Measurements from ENCODE around the gene LCN1. TPM values are rescaled to one million over a fixed set of nuclear protein-coding genes. Genes with fewer than 3 reads are reported as not detected.
A peak's percentile ranks its signal among the peaks of the same experiment; 100 is the strongest.

LCN1 gene
- total and polyA plus RNA-seq, 2 of the 4 experiments (the other 2 are of a cell fraction): not detected

DNA sequence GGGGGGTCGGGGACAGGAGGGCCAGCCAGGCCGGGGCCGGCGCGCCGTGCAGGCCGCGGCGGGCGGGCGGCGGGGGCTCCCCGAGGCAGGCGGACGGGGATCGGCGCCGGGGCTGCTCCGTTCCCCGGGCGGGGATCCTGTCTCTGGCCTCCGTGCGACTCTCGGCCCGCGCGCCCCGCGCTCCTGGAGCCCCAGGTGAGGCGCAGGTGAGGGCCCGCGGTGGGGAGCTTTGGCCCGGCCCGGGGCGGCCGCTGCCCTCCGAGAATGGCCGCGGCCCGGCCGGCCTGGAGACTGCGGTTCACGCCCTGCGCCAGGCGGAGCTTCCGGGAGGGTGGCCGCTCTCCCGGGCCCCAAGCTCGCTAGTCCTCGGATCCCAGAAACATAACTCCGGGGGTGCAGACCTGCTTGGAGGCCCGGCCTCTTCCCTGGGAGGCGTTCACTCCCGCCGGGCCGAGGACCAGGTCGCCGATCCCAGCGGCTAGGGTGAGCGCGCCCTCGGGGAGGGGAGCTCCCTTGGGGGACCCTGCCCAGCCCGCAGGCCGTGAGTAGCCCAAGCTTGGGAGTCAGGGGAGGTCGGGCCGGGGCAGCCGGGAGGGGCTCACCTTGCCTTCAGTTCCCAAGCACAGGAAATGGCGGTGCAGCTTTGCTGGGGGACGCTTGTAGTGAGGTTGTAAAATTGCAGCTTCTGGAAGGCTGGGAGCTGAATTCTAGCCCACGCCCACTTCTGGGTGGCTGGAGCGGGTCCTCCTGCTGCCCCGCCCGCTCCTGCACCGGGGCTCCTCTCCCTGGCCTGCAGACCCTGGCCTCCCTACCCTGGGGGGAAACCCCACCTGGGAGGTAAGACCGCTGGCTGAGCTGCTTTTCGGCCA, 40.9 kb upstream of the LCN1 start (continued):
- TF ChIP-seq, protein P1, sequence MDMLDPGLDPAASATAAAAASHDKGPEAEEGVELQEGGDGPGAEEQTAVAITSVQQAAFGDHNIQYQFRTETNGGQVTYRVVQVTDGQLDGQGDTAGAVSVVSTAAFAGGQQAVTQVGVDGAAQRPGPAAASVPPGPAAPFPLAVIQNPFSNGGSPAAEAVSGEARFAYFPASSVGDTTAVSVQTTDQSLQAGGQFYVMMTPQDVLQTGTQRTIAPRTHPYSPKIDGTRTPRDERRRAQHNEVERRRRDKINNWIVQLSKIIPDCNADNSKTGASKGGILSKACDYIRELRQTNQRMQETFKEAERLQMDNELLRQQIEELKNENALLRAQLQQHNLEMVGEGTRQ (IDR thresholded peaks at IDR 0.05; ENCODE audit: low read depth, low read length): no peak
- no peak for TF ChIP-seq MXI1 (IDR thresholded peaks at IDR 0.05; ENCODE audit: borderline replicate concordance, low read depth, low read length)

DNA sequence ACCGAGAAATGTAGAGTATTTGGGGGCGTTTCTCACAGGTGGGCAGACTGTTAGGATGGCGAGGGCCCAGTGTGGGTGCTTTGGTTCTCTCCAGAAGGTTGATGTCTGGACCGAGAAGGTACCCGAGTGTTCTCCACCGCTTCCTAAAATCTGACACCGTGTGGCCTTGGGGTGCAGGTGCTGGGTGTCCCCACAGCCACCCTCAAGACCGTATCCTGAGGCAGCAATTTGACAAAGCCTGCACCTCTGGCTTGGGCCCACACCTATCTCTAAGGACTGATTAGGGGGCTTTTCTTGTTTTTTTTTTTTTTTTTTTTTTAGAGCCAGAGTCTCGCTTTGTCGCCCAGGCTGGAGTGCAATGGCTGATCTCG, 40.3 kb upstream of the LCN1 start:
- POLR2A ChIA-PET (ENCODE audit: unreplicated experiment): no interaction called here
- intact Hi-C loops (cut with micrococcal nuclease): loop anchor here (2.0 kb wide), 1 partner anchor 394 kb away; the partner anchor contains the start of gene OLFM1

More for the DNA sequence above, 40.3 kb upstream of the LCN1 start:
- H2AK9ac ChIP-seq (replicated peaks; ENCODE audit: low read depth, low read length, poor library complexity): peak overlapping the region; percentile 53
- H3K9me3 ChIP-seq (ENCODE audit: control insufficient read depth, insufficient read depth, low read length): no peaks in the 10 kb centered on the region
- no peak overlapping the region for H2BK5ac ChIP-seq (ENCODE audit: low read depth, low read length, poor library complexity, severe bottlenecking)
- peak overlapping the region; percentile 78 for H3K4me3 ChIP-seq (ENCODE audit: insufficient read depth, low read depth, low read length)
- WGBS, 2 experiments (ENCODE audit: extremely low coverage in 2 of 2, insufficient read length in 1 of 2): 20% methylated on average over 3 of the region's 11 CpGs; no CpG with 5 or more reads in 1 of the 2 experiments
- H3K27me3 ChIP-seq (ENCODE audit: control insufficient read depth, insufficient read depth, low read length): no peaks in the 10 kb centered on the region
- H3K23ac ChIP-seq (ENCODE audit: low read depth, low read length): no peak overlapping the region
- no peak overlapping the region for H3K4ac ChIP-seq (ENCODE audit: low read depth, low read length)
- H3K36me3 ChIP-seq (ENCODE audit: control insufficient read depth, insufficient read depth, low read length): peaks cover 18% of the 10 kb centered on the region; the same call in 1 of the 2 replicates
- no peak overlapping the region for H3K18ac ChIP-seq (ENCODE audit: low read depth, low read length)
- H3K4me1 ChIP-seq (ENCODE audit: control insufficient read depth, insufficient read depth, low read length): peaks cover 5% of the 10 kb centered on the region; the same call in 1 of the 2 replicates
- no peak overlapping the region for H4K8ac ChIP-seq (ENCODE audit: low read depth in 2 of 2, low read length in 2 of 2)
- peak overlapping the region; percentile 89 for H3K4me2 ChIP-seq (ENCODE audit: low read depth, low read length)
- no peaks in the 10 kb centered on the region; the same call in 1 of the 2 replicates for H4K20me1 ChIP-seq (ENCODE audit: insufficient read depth, low read length)
- no peak overlapping the region for H4K5ac ChIP-seq (ENCODE audit: low read depth, low read length)
- H3K14ac ChIP-seq (replicated peaks; ENCODE audit: low read depth, low read length): 0 out of 2 replicates have a peak overlapping the region, but pooled peaks have one; percentile 72
- peak overlapping the region; percentile 37; the same call in 1 of the 2 replicates for H3K9ac ChIP-seq (ENCODE audit: low read depth, low read length)
- H2AFZ ChIP-seq (replicated peaks; ENCODE audit: low read length, poor library complexity): peak overlapping the region; percentile 99
- CTCF ChIA-PET: interaction anchor here (0.8 to 1.2 kb wide), 2 partner anchors 19 to 24 kb away, joined by 3 to 5 read pairs; no protein-coding TSS in a partner anchor
- H2BK120ac ChIP-seq (ENCODE audit: low read depth, low read length): no peak overlapping the region
- no peak overlapping the region for H4K91ac ChIP-seq (ENCODE audit: insufficient read depth, low read depth, low read length)
- no TSS peak for BruUV-seq (replicated peaks)
- no peak overlapping the region for H3K27ac ChIP-seq (ENCODE audit: insufficient read depth, low read length)
- in situ Hi-C loops (cut with MboI; ENCODE audit: low sequenced_read_pairs): no loop called here
- H2BK15ac ChIP-seq (ENCODE audit: low read depth, low read length): no peak overlapping the region
- DNase-seq (no peak), ATAC-seq (ENCODE audit: low read depth) (no peak)
- TF ChIP-seq CHD1 (IDR thresholded peaks at IDR 0.05; ENCODE audit: low read depth, low read length) (no peak), FOS (IDR thresholded peaks at IDR 0.05; ENCODE audit: low read depth, low read length) (no peak), MAZ (IDR thresholded peaks at IDR 0.05; ENCODE audit: borderline replicate concordance, low read depth, low read length) (no peak), MAFK (IDR thresholded peaks at IDR 0.05; ENCODE audit: low read depth, low read length) (no peak), RFX5 (IDR thresholded peaks at IDR 0.05; ENCODE audit: low read depth, low read length) (no peak), RAD21 (IDR thresholded peaks at IDR 0.05; ENCODE audit: low read length) (no peak), BHLHE40 (IDR thresholded peaks at IDR 0.05; ENCODE audit: low read depth, low read length) (no peak), RCOR1 (IDR thresholded peaks at IDR 0.05; ENCODE audit: insufficient replicate concordance, low read length) (no peak), SMC3 (IDR thresholded peaks at IDR 0.05; ENCODE audit: low read depth, low read length) (no peak), NFE2L2 (IDR thresholded peaks at IDR 0.05; ENCODE audit: low read depth, low read length) (no peak), POLR2A (IDR thresholded peaks at IDR 0.05; ENCODE audit: low read depth, low read length) (no peak)
- TF ChIP-seq, protein P1 (IDR thresholded peaks at IDR 0.05; ENCODE audit: low read depth, low read length): no peak
- no peak overlapping the region for H3K56ac ChIP-seq (ENCODE audit: extremely low read depth, insufficient read depth, low read length)
- dilution Hi-C loops (cut with HindIII; ENCODE audit: low sequenced_read_pairs, unreplicated experiment): no loop called here
- no peak overlapping the region for H2AK5ac ChIP-seq (ENCODE audit: low read depth, low read length)
- no peak overlapping the region for H2BK20ac ChIP-seq (ENCODE audit: low read depth, low read length)
- no peaks in the 10 kb centered on the region for H3K9me1 ChIP-seq (ENCODE audit: insufficient read depth, low read length)
- H3K79me1 ChIP-seq (ENCODE audit: low read depth in 1 of 2, low read length in 2 of 2): peaks cover 16 to 17% of the 10 kb centered on the region in 2 experiments; a peak in 2 of 4 replicates

Measured in IMR-90 (cell line).